GM06990 (cell line): ENCODE measurements around the gene SKI.

Experiments used
- DNase-seq: peaks from one replicate; pipeline ENCODE4 v3.0.0-alpha.2; 2011; ENCODE audit not compliant: insufficient read length; ENCODE audit errors: extremely low read depth
- H3K27me3 ChIP-seq: replicated peaks from 2 replicates; pipeline ENCODE4 v1.6.0; 2011; ENCODE audit warnings: low read length; ENCODE audit not compliant: control insufficient read depth, insufficient read depth
- H3K36me3 ChIP-seq: 2 replicates; pipeline ENCODE4 v1.5.1; 2011; ENCODE audit warnings: low read length; ENCODE audit not compliant: control insufficient read depth, insufficient read depth
- H3K4me3 ChIP-seq: replicated peaks from 2 replicates; pipeline ENCODE4 v1.5.1; 2011; ENCODE audit warnings: low read depth, mild to moderate bottlenecking, control low read depth, low read length
- CTCF ChIP-seq: IDR thresholded peaks from 2 replicates; pipeline ENCODE4 v1.5.1; 2011; ENCODE audit warnings: low read length, control low read depth, mild to moderate bottlenecking, inconsistent platforms; ENCODE audit not compliant: insufficient read depth, poor library complexity, severe bottlenecking

The SKI gene

GRCh38 chr1:2209400-2210083 is 18.6 kb upstream of the SKI start:
- Histone ChIP-seq H3K4me3 (no peak overlapping the region), H3K27me3 (no peaks in the 10 kb centered on the region; the same call in 1 of the 2 replicates), H3K36me3 (no peaks in the 10 kb centered on the region)
- DNase-seq: no peak
- no peak for TF ChIP-seq CTCF

- H3K4me3 ChIP-seq: no peak overlapping the region
- no peaks in the 10 kb centered on the region; the same call in 1 of the 2 replicates for H3K27me3 ChIP-seq
- peak; percentile 1 for DNase-seq
- H3K36me3 ChIP-seq: no peaks in the 10 kb centered on the region
- TF ChIP-seq CTCF: no peak
Measured at GRCh38 chr1:2210084-2210653, 17.9 kb upstream of the SKI start.

GRCh38 chr1:2210786-2211185 is 17.3 kb upstream of the SKI start:
- Histone ChIP-seq H3K36me3 (no peaks in the 10 kb centered on the region), H3K27me3 (no peaks in the 10 kb centered on the region; the same call in 1 of the 2 replicates), H3K4me3 (no peak overlapping the region)
- DNase-seq: peak; percentile 9
- TF ChIP-seq CTCF: no peak

- TF ChIP-seq CTCF: no peak
- no peak overlapping the region for H3K4me3 ChIP-seq
- H3K27me3 ChIP-seq: no peaks in the 10 kb centered on the region; the same call in 1 of the 2 replicates
- DNase-seq: no peak
- no peaks in the 10 kb centered on the region for H3K36me3 ChIP-seq
Measured at GRCh38 chr1:2212274-2212531, 15.9 kb upstream of the SKI start.

- H3K36me3 ChIP-seq: no peaks in the 10 kb centered on the region
- no peak for DNase-seq
- no peaks in the 10 kb centered on the region; the same call in 1 of the 2 replicates for H3K27me3 ChIP-seq
- peak; percentile 36 for TF ChIP-seq CTCF
- H3K4me3 ChIP-seq: no peak overlapping the region
Measured at GRCh38 chr1:2212532-2213491, 15.3 kb upstream of the SKI start.
